Neural progenitor cell (in vitro differentiated cells): Measurements from ENCODE around the gene RFPL3. TPM values are rescaled to one million over a fixed set of nuclear protein-coding genes. Genes with fewer than 3 reads are reported as not detected.

Source experiments
- DNase-seq: peaks from one replicate; pipeline ENCODE4 v3.0.0-alpha.2; 2016; ENCODE audit warnings: low spot score
- H2AFZ ChIP-seq: fragments of 200-600 bp; sonication (generic); replicated peaks from 2 replicates; pipeline ENCODE4 v1.6.1; 2016; ENCODE audit warnings: antibody characterized with exemption
- H3F3A ChIP-seq: fragments of 200-600 bp; sonication (generic); 2 replicates; pipeline ENCODE4 v1.6.1; 2016; ENCODE audit warnings: antibody characterized with exemption, low read depth
- H3K27ac ChIP-seq: fragments of 200-600 bp; sonication (generic); 2 replicates; pipeline ENCODE4 v1.5.1; 2016; ENCODE audit warnings: mild to moderate bottlenecking
- H3K27me3 ChIP-seq: fragments of 200-600 bp; sonication (generic); 2 replicates; pipeline ENCODE4 v1.6.1; 2016; ENCODE audit warnings: mild to moderate bottlenecking, moderate library complexity
- H3K36me3 ChIP-seq: fragments of 200-600 bp; sonication (generic); 2 replicates; pipeline ENCODE4 v1.5.1; 2016
- H3K4me1 ChIP-seq: fragments of 200-600 bp; sonication (generic); 2 replicates; pipeline ENCODE4 v1.6.1; 2016; ENCODE audit warnings: mixed run types
- H3K4me2 ChIP-seq: fragments of 200-600 bp; sonication (generic); 2 replicates; pipeline ENCODE4 v1.6.1; 2016
- H3K4me3 ChIP-seq: fragments of 200-600 bp; sonication (generic); 2 replicates; pipeline ENCODE4 v1.5.1; 2016
- H3K79me2 ChIP-seq: fragments of 200-600 bp; sonication (generic); 2 replicates; pipeline ENCODE4 v1.6.1; 2016; ENCODE audit warnings: low read depth
- H3K9ac ChIP-seq: fragments of 200-600 bp; sonication (generic); 2 replicates; pipeline ENCODE4 v1.6.1; 2016
- H3K9me3 ChIP-seq: fragments of 200-600 bp; sonication (generic); 2 replicates; pipeline ENCODE4 v1.5.1; 2016; ENCODE audit warnings: low read depth
- H4K20me1 ChIP-seq: fragments of 200-600 bp; sonication (generic); 2 replicates; pipeline ENCODE4 v1.6.1; 2016; ENCODE audit warnings: low read depth
- H3K27ac Mint-ChIP-seq: 3 replicates; pipeline ENCODE4 v1.8.0; 2021; ENCODE audit warnings: mixed read lengths
- H3K27me3 Mint-ChIP-seq: 2 replicates; pipeline ENCODE4 v1.8.0; 2022; ENCODE audit warnings: low read depth, mild to moderate bottlenecking, inconsistent platforms, moderate library complexity, mixed read lengths; ENCODE audit not compliant: insufficient read depth
- H3K36me3 Mint-ChIP-seq: 3 replicates; pipeline ENCODE4 v1.8.0; 2021; ENCODE audit warnings: mixed read lengths
- H3K4me1 Mint-ChIP-seq: 3 replicates; pipeline ENCODE4 v1.8.0; 2021; ENCODE audit warnings: mixed read lengths
- H3K4me3 Mint-ChIP-seq: 3 replicates; pipeline ENCODE4 v1.8.0; 2021; ENCODE audit warnings: mild to moderate bottlenecking, moderate library complexity, mixed read lengths
- H3K9me3 Mint-ChIP-seq: 3 replicates; pipeline ENCODE4 v1.8.0; 2020; ENCODE audit warnings: mixed read lengths
- EZH2 ChIP-seq: fragments of 200-600 bp; sonication (generic); IDR thresholded peaks from 2 replicates; pipeline ENCODE4 v1.6.1; 2017; ENCODE audit warnings: antibody characterized with exemption, mild to moderate bottlenecking, moderate library complexity
- EZH2phosphoT487 ChIP-seq: fragments of 200-600 bp; sonication (generic); IDR thresholded peaks from 2 replicates; pipeline ENCODE4 v1.6.1; 2017; ENCODE audit warnings: antibody characterized with exemption
- total RNA-seq: library from RNA; depleted of rRNA; stranded (reverse); fragments of >200 nt; gene quantifications from 2 replicates; pipeline ENCODE4 v1.2.3, GENCODE V29; 2015; ENCODE audit warnings: low replicate concordance
- TF ChIP-seq, protein P1 (sequence below): fragments of 200-600 bp; sonication (generic); IDR thresholded peaks from 2 replicates; pipeline ENCODE4 v1.5.1; 2017; ENCODE audit warnings: antibody characterized with exemption, mild to moderate bottlenecking

Gene RFPL3
- total RNA-seq, 1 donor from 2014 or later = not detected

DNA sequence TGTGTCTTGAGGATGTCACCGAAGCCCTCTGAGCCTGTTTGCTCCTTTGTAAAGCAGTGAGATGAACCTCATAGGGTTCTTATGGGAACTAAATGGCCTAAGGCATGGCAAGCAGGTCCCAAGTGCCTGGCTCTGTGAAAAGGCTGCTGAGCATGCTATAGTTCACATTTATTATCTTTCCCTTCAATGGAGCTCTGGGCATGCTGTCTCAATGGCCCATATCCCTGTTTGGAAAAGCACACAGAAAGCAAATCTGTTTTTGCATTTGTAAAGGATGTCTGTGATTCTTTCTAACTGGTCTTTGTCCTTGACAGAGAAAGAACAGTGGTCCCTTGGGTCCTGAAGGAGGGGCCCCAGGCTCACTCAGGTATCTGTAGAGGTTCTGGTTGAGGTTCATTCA lies 28.0 kb downstream of the RFPL3 start:
- H3K79me2 ChIP-seq = no peaks in the 10 kb centered on the region
- H3K9me3 ChIP-seq = no peaks in the 10 kb centered on the region
- Mint-ChIP-seq H3K27me3 (no peaks in the 10 kb centered on the region), H3K4me3 (no peak overlapping the region), H3K4me1 (no peaks in the 10 kb centered on the region), H3K9me3 (no peaks in the 10 kb centered on the region), H3K36me3 (peaks cover 22% of the 10 kb centered on the region), H3K27ac (no peak overlapping the region)
- no peaks in the 10 kb centered on the region for H4K20me1 ChIP-seq
- no peaks in the 10 kb centered on the region for H3K27me3 ChIP-seq
- H3K27ac ChIP-seq = no peak overlapping the region
- H3K4me1 ChIP-seq = no peaks in the 10 kb centered on the region
- peaks cover 10% of the 10 kb centered on the region for H3F3A ChIP-seq
- H3K9ac ChIP-seq = no peak overlapping the region
- no peak overlapping the region for H2AFZ ChIP-seq
- no peaks in the 10 kb centered on the region for H3K36me3 ChIP-seq
- TF ChIP-seq EZH2phosphoT487 (no peak), EZH2 (no peak)
- TF ChIP-seq, protein P1, sequence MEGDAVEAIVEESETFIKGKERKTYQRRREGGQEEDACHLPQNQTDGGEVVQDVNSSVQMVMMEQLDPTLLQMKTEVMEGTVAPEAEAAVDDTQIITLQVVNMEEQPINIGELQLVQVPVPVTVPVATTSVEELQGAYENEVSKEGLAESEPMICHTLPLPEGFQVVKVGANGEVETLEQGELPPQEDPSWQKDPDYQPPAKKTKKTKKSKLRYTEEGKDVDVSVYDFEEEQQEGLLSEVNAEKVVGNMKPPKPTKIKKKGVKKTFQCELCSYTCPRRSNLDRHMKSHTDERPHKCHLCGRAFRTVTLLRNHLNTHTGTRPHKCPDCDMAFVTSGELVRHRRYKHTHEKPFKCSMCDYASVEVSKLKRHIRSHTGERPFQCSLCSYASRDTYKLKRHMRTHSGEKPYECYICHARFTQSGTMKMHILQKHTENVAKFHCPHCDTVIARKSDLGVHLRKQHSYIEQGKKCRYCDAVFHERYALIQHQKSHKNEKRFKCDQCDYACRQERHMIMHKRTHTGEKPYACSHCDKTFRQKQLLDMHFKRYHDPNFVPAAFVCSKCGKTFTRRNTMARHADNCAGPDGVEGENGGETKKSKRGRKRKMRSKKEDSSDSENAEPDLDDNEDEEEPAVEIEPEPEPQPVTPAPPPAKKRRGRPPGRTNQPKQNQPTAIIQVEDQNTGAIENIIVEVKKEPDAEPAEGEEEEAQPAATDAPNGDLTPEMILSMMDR = no peak
- no peak overlapping the region for H3K4me3 ChIP-seq
- no peak overlapping the region for H3K4me2 ChIP-seq
- DNase-seq = no peak

DNA sequence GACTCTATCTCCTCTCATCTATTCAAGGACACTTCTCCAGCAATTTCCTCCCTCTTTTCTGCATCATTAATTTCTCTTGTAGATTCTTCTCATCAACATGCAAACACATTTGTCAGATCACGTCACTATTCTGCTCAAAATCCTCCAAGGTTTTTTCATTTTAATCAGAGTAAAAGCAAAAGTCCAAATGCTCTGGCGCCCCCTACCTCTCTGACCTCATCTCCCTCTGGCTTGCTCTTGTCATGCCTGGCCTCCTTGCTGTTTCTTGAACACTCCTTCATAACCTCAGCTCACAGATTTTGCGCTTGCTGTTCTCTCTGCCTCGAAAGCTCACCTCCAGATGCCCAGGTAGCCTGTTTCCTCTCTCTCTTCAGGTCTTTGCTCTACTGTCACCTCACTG lies 32.0 kb downstream of the RFPL3 start:
- H3K27me3 Mint-ChIP-seq = no peaks in the 10 kb centered on the region
- H3K9ac ChIP-seq = no peak overlapping the region
- no peak overlapping the region for H3K4me3 ChIP-seq
- TF ChIP-seq, protein P1 = peak; percentile 67
- TF ChIP-seq EZH2 = no peak
- H3K4me1 ChIP-seq = no peaks in the 10 kb centered on the region
- H3K27me3 ChIP-seq = no peaks in the 10 kb centered on the region
- peaks cover 17% of the 10 kb centered on the region for H3K36me3 ChIP-seq
- H2AFZ ChIP-seq = no peak overlapping the region
- no peak overlapping the region for H3K27ac Mint-ChIP-seq
- peaks cover 11% of the 10 kb centered on the region for H3F3A ChIP-seq
- no peaks in the 10 kb centered on the region for H3K4me1 Mint-ChIP-seq
- no peak overlapping the region for H3K4me3 Mint-ChIP-seq
- no peaks in the 10 kb centered on the region for H4K20me1 ChIP-seq
- no peaks in the 10 kb centered on the region for H3K9me3 ChIP-seq
- H3K36me3 Mint-ChIP-seq = peaks cover 35% of the 10 kb centered on the region
- DNase-seq = peak; percentile 54
- no peaks in the 10 kb centered on the region for H3K79me2 ChIP-seq
- H3K9me3 Mint-ChIP-seq = no peaks in the 10 kb centered on the region
- no peak overlapping the region for H3K27ac ChIP-seq
- H3K4me2 ChIP-seq = no peak overlapping the region

DNA sequence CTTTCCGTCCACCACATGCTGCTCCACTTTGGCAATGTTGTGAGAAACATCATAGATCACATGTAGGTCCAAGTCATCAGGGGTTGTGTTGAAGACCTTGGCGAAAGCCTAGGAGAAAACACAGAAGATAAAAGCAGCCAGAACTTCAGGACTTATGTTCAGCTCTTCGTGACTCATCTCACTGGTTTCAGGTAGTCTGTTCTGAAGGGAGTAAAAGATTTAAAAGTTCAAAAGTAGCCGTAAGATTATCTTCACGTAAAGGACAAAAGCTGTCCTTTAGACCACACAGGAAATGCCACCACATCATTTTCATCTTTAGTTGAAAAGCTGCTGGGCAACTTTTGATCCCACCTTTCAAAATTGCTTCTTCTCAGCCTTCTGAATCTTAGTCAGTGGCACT lies 37.4 kb downstream of the RFPL3 start:
- Mint-ChIP-seq H3K27ac (no peak overlapping the region), H3K4me3 (no peak overlapping the region), H3K27me3 (no peaks in the 10 kb centered on the region), H3K4me1 (no peaks in the 10 kb centered on the region), H3K36me3 (peaks cover 29% of the 10 kb centered on the region), H3K9me3 (no peaks in the 10 kb centered on the region)
- H3K27me3 ChIP-seq = no peaks in the 10 kb centered on the region
- no peaks in the 10 kb centered on the region for H3K79me2 ChIP-seq
- TF ChIP-seq EZH2phosphoT487 = no peak
- TF ChIP-seq, protein P1 = no peak
- TF ChIP-seq EZH2 = no peak
- H4K20me1 ChIP-seq = no peaks in the 10 kb centered on the region
- no peak overlapping the region for H3K9ac ChIP-seq
- H3K27ac ChIP-seq = no peak overlapping the region
- peaks cover 39% of the 10 kb centered on the region for H3K36me3 ChIP-seq
- no peak for DNase-seq
- H3K4me1 ChIP-seq = no peaks in the 10 kb centered on the region
- no peak overlapping the region for H2AFZ ChIP-seq
- no peak overlapping the region for H3K4me2 ChIP-seq
- peaks cover 7% of the 10 kb centered on the region for H3F3A ChIP-seq
- no peak overlapping the region for H3K4me3 ChIP-seq
- H3K9me3 ChIP-seq = no peaks in the 10 kb centered on the region
